Endothelial cell of umbilical vein (primary cell): ENCODE data around the gene CYFIP2. TPM values are rescaled to one million over a fixed set of nuclear protein-coding genes. Genes with fewer than 3 reads are reported as not detected.

Source experiments
- BruUV-seq: library from RNA; stranded (reverse); fragments of 400-500 nt; replicated peaks from 2 replicates; lab custom pipeline; 2021; lab: Mats Ljungman, UMichigan
- CTCF ChIA-PET: fragments of 300-600, 350-600 bp; sonication (Branson Sonifier 250); formaldehyde crosslinking; loops from one replicate; lab custom pipeline; 2021; ENCODE audit warnings: antibody characterized with exemption, inconsistent platforms; lab: Charles Lee
- POLR2A ChIA-PET: fragments of 300-600, 350-600 bp; sonication (Branson Sonifier 250); formaldehyde crosslinking; loops from one replicate; lab custom pipeline; 2021; ENCODE audit warnings: antibody characterized with exemption, inconsistent platforms; lab: Charles Lee
- DNase-seq: peaks from one replicate; pipeline ENCODE4 v3.0.0-alpha.2; 2011; ENCODE audit warnings: low read depth, low spot score
- FAIRE-seq: peaks from 2 replicates; lab custom pipeline; 2011; peaks lifted over from hg19 to GRCh38; lab: Jason Lieb, UNC
- H2AFZ ChIP-seq: 2 replicates; pipeline ENCODE4 v1.6.0; 2012; ENCODE audit warnings: low read depth, low read length, control low read depth, inconsistent platforms
- H3K27ac ChIP-seq: 2 replicates; pipeline ENCODE4 v1.5.1; 2011; ENCODE audit warnings: low read depth, mild to moderate bottlenecking, control low read depth, low read length, moderate library complexity; ENCODE audit not compliant: insufficient read depth
- H3K27me3 ChIP-seq, 2 experiments: 2 replicates each; pipeline versions ENCODE4 v1.6.0 to v1.6.1; 2011; ENCODE audit warnings: low read length in 2 of 2, mixed read lengths in 1 of 2; ENCODE audit not compliant: control insufficient read depth in 2 of 2, insufficient read depth in 2 of 2
- H3K36me3 ChIP-seq, 2 experiments: 2 replicates in 1 of 2; 3 replicates in 1 of 2; pipeline ENCODE4 v1.5.1; 2011; ENCODE audit warnings: low read length in 2 of 2, mild to moderate bottlenecking in 1 of 2, moderate library complexity in 1 of 2; ENCODE audit not compliant: control insufficient read depth in 2 of 2, insufficient read depth in 2 of 2; ENCODE audit errors: extremely low read depth in 1 of 2
- H3K4me1 ChIP-seq: 3 replicates; pipeline ENCODE4 v1.5.1; 2011; ENCODE audit warnings: mild to moderate bottlenecking, low read length; ENCODE audit not compliant: control insufficient read depth, insufficient read depth; ENCODE audit errors: extremely low read depth
- H3K4me2 ChIP-seq: 2 replicates; pipeline ENCODE4 v1.6.1; 2011; ENCODE audit warnings: low read length, control low read depth, mixed read lengths; ENCODE audit not compliant: insufficient read depth
- H3K4me3 ChIP-seq, 3 experiments: fragments of 200-600 bp in 1 of 3; sonication (generic), shearing (Covaris generic) in 1 of 3; replicated peaks in 1 of 3; 2 replicates each; pipeline ENCODE4 v1.5.1; 2011 to 2016; ENCODE audit warnings: control low read depth in 3 of 3, low read length in 3 of 3, mild to moderate bottlenecking in 2 of 3, inconsistent platforms in 1 of 3, low read depth in 1 of 3, moderate library complexity in 1 of 3; ENCODE audit not compliant: insufficient read depth in 1 of 3
- H3K79me2 ChIP-seq: 2 replicates; pipeline ENCODE4 v1.6.0; 2012; ENCODE audit warnings: low read length, inconsistent platforms; ENCODE audit not compliant: control insufficient read depth, insufficient read depth
- H3K9ac ChIP-seq: replicated peaks from 2 replicates; pipeline ENCODE3; 2011; ENCODE audit warnings: low read length, control low read depth; ENCODE audit not compliant: insufficient read depth; ENCODE audit errors: extremely low read depth
- H3K9me1 ChIP-seq: replicated peaks from 3 replicates; pipeline ENCODE4 v1.6.0; 2011; ENCODE audit warnings: mild to moderate bottlenecking, low read length; ENCODE audit not compliant: control insufficient read depth, insufficient read depth; ENCODE audit errors: extremely low read depth
- H3K9me3 ChIP-seq: replicated peaks from 2 replicates; pipeline ENCODE4 v1.5.1; 2012; ENCODE audit warnings: low read length, inconsistent platforms; ENCODE audit not compliant: control insufficient read depth, insufficient read depth
- H4K20me1 ChIP-seq: replicated peaks from 2 replicates; pipeline ENCODE3; 2011; ENCODE audit warnings: mild to moderate bottlenecking, low read length; ENCODE audit not compliant: control insufficient read depth, insufficient read depth; ENCODE audit errors: extremely low read depth
- CTCF ChIP-seq, 2 donors: IDR thresholded peaks; 1 replicate in 1 of 2; 2 replicates in 1 of 2; pipeline ENCODE4 v1.5.1; 2011; ENCODE audit warnings: low read length in 2 of 2, mild to moderate bottlenecking in 2 of 2, moderate library complexity in 2 of 2, control low read depth in 1 of 2, inconsistent platforms in 1 of 2, low read depth in 1 of 2; ENCODE audit not compliant: insufficient read depth in 1 of 2; ENCODE audit errors: extremely low read depth in 1 of 2
- EZH2 ChIP-seq: IDR thresholded peaks from 2 replicates; pipeline ENCODE4 v1.6.1; 2012; ENCODE audit warnings: borderline replicate concordance, low read depth, mild to moderate bottlenecking, moderate library complexity, low read length, inconsistent platforms; ENCODE audit not compliant: severe bottlenecking
- FOS ChIP-seq: IDR thresholded peaks from 2 replicates; pipeline ENCODE4 v1.6.1; 2011; ENCODE audit warnings: mild to moderate bottlenecking, low read length, moderate library complexity, borderline replicate concordance; ENCODE audit not compliant: insufficient read depth
- GATA2 ChIP-seq: IDR thresholded peaks from 2 replicates; pipeline ENCODE4 v1.7.0; 2011; ENCODE audit warnings: low read depth, mild to moderate bottlenecking, moderate library complexity, mixed read lengths, low read length; ENCODE audit not compliant: insufficient read length, insufficient read depth
- JUN ChIP-seq: IDR thresholded peaks from 2 replicates; pipeline ENCODE4 v1.6.1; 2011; ENCODE audit warnings: borderline replicate concordance, low read depth; ENCODE audit not compliant: insufficient read length, insufficient read depth
- MAX ChIP-seq: IDR thresholded peaks from 2 replicates; pipeline ENCODE4 v1.6.1; 2011; ENCODE audit not compliant: insufficient read depth, insufficient read length
- MYC ChIP-seq: IDR thresholded peaks from one replicate; pipeline ENCODE4 v1.6.1; 2011; ENCODE audit warnings: mild to moderate bottlenecking, low read depth, low read length
- POLR2A ChIP-seq: IDR thresholded peaks from 2 replicates; pipeline ENCODE4 v1.6.1; 2012; ENCODE audit warnings: low read depth, mild to moderate bottlenecking, control low read depth, low read length
- POLR2AphosphoS5 ChIP-seq: IDR thresholded peaks from 2 replicates; pipeline ENCODE4 v1.6.1; 2012; ENCODE audit warnings: low read depth, mild to moderate bottlenecking, control low read depth, low read length, moderate library complexity; ENCODE audit not compliant: insufficient read depth
- dilution Hi-C: fragments of 300-500 bp; cut with MboI; formaldehyde crosslinking; loops from one replicate; pipeline ENCODE4 v1.15.0; 2019; ENCODE audit warnings: low sequenced_read_pairs; ENCODE audit not compliant: extremely low pct_ligation_motif_present
- intact Hi-C: fragments of 100-400 bp; cut with micrococcal nuclease; formaldehyde crosslinking; loops from one replicate; pipeline ENCODE4 v1.10.0; 2022
- polyA plus RNA-seq, 4 experiments: library from polyadenylated mRNA; depleted of rRNA in 3 of 4; stranded (reverse) in 3 of 4; unstranded in 1 of 4; fragments of >200 nt; gene quantifications; 2 replicates each; pipeline versions ENCODE4 v1.2.1 to v1.2.3, GENCODE V29; 2011 to 2012; ENCODE audit warnings: missing spikeins in 1 of 4
- total RNA-seq: library from RNA; stranded (reverse); gene quantifications from 2 replicates; pipeline ENCODE4 v1.2.3, GENCODE V29; 2021

CYFIP2 gene
- total and polyA plus RNA-seq, 2 donors (not counting 3 experiments of a cell fraction or from before 2014, with no cell fraction given) = 9.2 to 22.4 TPM

GRCh38 chr5:157275403-157275802 lies 9.5 kb downstream of the CYFIP2 start:
- Histone ChIP-seq H3K27me3 (peaks cover 0 to 3% of the 10 kb centered on the region in 2 experiments), H2AFZ (no peak overlapping the region), H4K20me1 (no peaks in the 10 kb centered on the region), H3K4me3 (no peak overlapping the region), H3K9ac (no peak overlapping the region), H3K9me1 (no peaks in the 10 kb centered on the region), H3K36me3 (no peaks in the 10 kb centered on the region), H3K4me1 (no peaks in the 10 kb centered on the region), H3K27ac (no peak overlapping the region), H3K79me2 (no peaks in the 10 kb centered on the region), H3K9me3 (no peaks in the 10 kb centered on the region), H3K4me2 (no peak overlapping the region)
- TF ChIP-seq MYC (no peak), MAX (no peak), JUN (no peak), POLR2A (no peak)
- intact Hi-C loops = no loop called here
- CTCF ChIA-PET = no interaction called here
- no TSS peak for BruUV-seq
- dilution Hi-C loops = no loop called here
- POLR2A ChIA-PET = no interaction called here
- FAIRE-seq (peak; percentile 54), DNase-seq (no peak)

GRCh38 chr5:157278319-157279037 lies 12.6 kb downstream of the CYFIP2 start:
- no TSS peak for BruUV-seq
- Histone ChIP-seq H3K9me3 (no peaks in the 10 kb centered on the region), H3K27ac (no peak overlapping the region), H3K9me1 (no peaks in the 10 kb centered on the region), H3K27me3 (no peaks in the 10 kb centered on the region), H3K4me3 (no peak overlapping the region), H3K79me2 (no peaks in the 10 kb centered on the region), H3K4me1 (no peaks in the 10 kb centered on the region), H3K9ac (no peak overlapping the region), H3K4me2 (no peak overlapping the region), H4K20me1 (no peaks in the 10 kb centered on the region), H2AFZ (no peak overlapping the region), H3K36me3 (no peaks in the 10 kb centered on the region)
- no peak for DNase-seq
- no peak for TF ChIP-seq POLR2A
- no peak for TF ChIP-seq POLR2AphosphoS5
- no peak for TF ChIP-seq JUN
- no peak for TF ChIP-seq EZH2
- TF ChIP-seq FOS = no peak
- TF ChIP-seq CTCF (IDR thresholded peaks at IDR 0.05; ENCODE audit: extremely low read depth in 1 of 2, insufficient read depth in 1 of 2, low read depth in 1 of 2, low read length in 2 of 2) = no peak
- no peak for TF ChIP-seq MYC
- TF ChIP-seq MAX = no peak
- no peak for TF ChIP-seq GATA2
- dilution Hi-C loops (no loop called here), intact Hi-C loops (no loop called here)
- ChIA-PET CTCF (interaction anchor here (1.4 kb wide), 1 partner anchor 24 kb away, joined by 4 read pairs; no protein-coding TSS in a partner anchor), POLR2A (no interaction called here)
- FAIRE-seq = no peak
